Skeletal muscle satellite cell (primary cell): ENCODE data around the gene CDV3. TPM values are rescaled to one million over a fixed set of nuclear protein-coding genes. Genes with fewer than 3 reads are reported as not detected.

ENCODE experiments used
- H3K27me3 ChIP-seq: 2 replicates; pipeline ENCODE4 v1.7.0; 2013; ENCODE audit warnings: low read length; ENCODE audit not compliant: control insufficient read depth, insufficient read depth
- H3K36me3 ChIP-seq: 2 replicates; pipeline ENCODE4 v1.7.0; 2013; ENCODE audit warnings: mild to moderate bottlenecking, control low read depth, low read length; ENCODE audit not compliant: insufficient read depth
- H3K4me1 ChIP-seq: 2 replicates; pipeline ENCODE4 v1.7.0; 2013; ENCODE audit warnings: low read length; ENCODE audit not compliant: control insufficient read depth, insufficient read depth
- H3K4me2 ChIP-seq: 2 replicates; pipeline ENCODE4 v1.7.0; 2013; ENCODE audit warnings: mild to moderate bottlenecking, low read length
- H3K4me3 ChIP-seq: 2 replicates; pipeline ENCODE4 v1.7.0; 2013; ENCODE audit warnings: low read length
- H3K9ac ChIP-seq: 2 replicates; pipeline ENCODE4 v1.7.0; 2013; ENCODE audit warnings: mild to moderate bottlenecking, low read depth, low read length, moderate library complexity
- H3K9me3 ChIP-seq: replicated peaks from 2 replicates; pipeline ENCODE4 v1.7.0; 2013; ENCODE audit warnings: mild to moderate bottlenecking, control low read depth, low read length
- small RNA-seq: library from RNA; depleted of rRNA; stranded (forward); fragments of <200 nt; gene quantifications from one replicate; pipeline ENCODE3, GENCODE V24; 2012

The CDV3 gene

GRCh38 chr3:133608388-133608787, 34.9 kb downstream of the CDV3 start:
- no peak overlapping the region for H3K4me3 ChIP-seq
- no peak overlapping the region for H3K9ac ChIP-seq
- no peak overlapping the region for H3K4me2 ChIP-seq
- H3K4me1 ChIP-seq: no peaks in the 10 kb centered on the region
- no peaks in the 10 kb centered on the region for H3K9me3 ChIP-seq
- H3K27me3 ChIP-seq: no peaks in the 10 kb centered on the region
- H3K36me3 ChIP-seq: peaks cover 26% of the 10 kb centered on the region

GRCh38 chr3:133610031-133610430, 36.5 kb downstream of the CDV3 start:
- no peaks in the 10 kb centered on the region for H3K9me3 ChIP-seq
- H3K4me2 ChIP-seq: no peak overlapping the region
- H3K27me3 ChIP-seq: no peaks in the 10 kb centered on the region
- no peak overlapping the region for H3K9ac ChIP-seq
- no peaks in the 10 kb centered on the region for H3K4me1 ChIP-seq
- H3K36me3 ChIP-seq: peaks cover 26% of the 10 kb centered on the region
- H3K4me3 ChIP-seq: no peak overlapping the region

GRCh38 chr3:133611534-133611933, 38.0 kb downstream of the CDV3 start:
- Histone ChIP-seq H3K4me2 (no peak overlapping the region), H3K9ac (no peak overlapping the region), H3K4me3 (no peak overlapping the region), H3K4me1 (no peaks in the 10 kb centered on the region), H3K9me3 (no peaks in the 10 kb centered on the region), H3K27me3 (no peaks in the 10 kb centered on the region), H3K36me3 (peaks cover 30% of the 10 kb centered on the region)

- Histone ChIP-seq H3K36me3 (peaks cover 47% of the 10 kb centered on the region), H3K9me3 (no peaks in the 10 kb centered on the region), H3K4me2 (no peak overlapping the region), H3K4me1 (no peaks in the 10 kb centered on the region), H3K4me3 (no peak overlapping the region), H3K27me3 (no peaks in the 10 kb centered on the region), H3K9ac (no peak overlapping the region)
Measured at GRCh38 chr3:133620066-133620784, 46.7 kb downstream of the CDV3 start.

GRCh38 chr3:133627789-133628188, 54.3 kb downstream of the CDV3 start:
- no peaks in the 10 kb centered on the region for H3K4me1 ChIP-seq
- H3K4me2 ChIP-seq: no peak overlapping the region
- no peak overlapping the region for H3K9ac ChIP-seq
- no peaks in the 10 kb centered on the region for H3K27me3 ChIP-seq
- no peaks in the 10 kb centered on the region for H3K9me3 ChIP-seq
- peaks cover 49% of the 10 kb centered on the region for H3K36me3 ChIP-seq
- no peak overlapping the region for H3K4me3 ChIP-seq

GRCh38 chr3:133629146-133629545, 55.7 kb downstream of the CDV3 start:
- H3K9ac ChIP-seq: no peak overlapping the region
- H3K4me1 ChIP-seq: no peaks in the 10 kb centered on the region
- no peaks in the 10 kb centered on the region for H3K27me3 ChIP-seq
- peaks cover 51% of the 10 kb centered on the region for H3K36me3 ChIP-seq
- H3K9me3 ChIP-seq: no peaks in the 10 kb centered on the region
- H3K4me3 ChIP-seq: no peak overlapping the region
- no peak overlapping the region for H3K4me2 ChIP-seq

GRCh38 chr3:133633439-133633838, 60.0 kb downstream of the CDV3 start:
- no peak overlapping the region for H3K4me3 ChIP-seq
- no peak overlapping the region for H3K4me2 ChIP-seq
- peaks cover 49% of the 10 kb centered on the region for H3K36me3 ChIP-seq
- no peak overlapping the region for H3K9ac ChIP-seq
- H3K9me3 ChIP-seq: no peaks in the 10 kb centered on the region
- H3K4me1 ChIP-seq: no peaks in the 10 kb centered on the region
- no peaks in the 10 kb centered on the region for H3K27me3 ChIP-seq

Small RNA genes within 50 kb of the gene (small RNA-seq; reads per million reads assigned to genes)
- gene AC022296.2 (not detected), gene RF00438 (not detected)
